GM12878 (cell line): Measurements from ENCODE around the gene XPNPEP1. TPM values are rescaled to one million over a fixed set of nuclear protein-coding genes. Genes with fewer than 3 reads are reported as not detected.

Experiments
- ATAC-seq: fragments of 200-7000 bp; cut with Tn5 transposase; 3 replicates; pipeline ENCODE4 v1.9.1; 2020; ENCODE audit warnings: mild to moderate bottlenecking, moderate library complexity
- BruUV-seq: library from RNA; stranded (reverse); fragments of 400-500 nt; replicated peaks from 2 replicates; lab custom pipeline; 2021; lab: Mats Ljungman, UMichigan
- CTCF ChIA-PET: fragments of 300-600 bp; sonication (Branson Sonifier 250); formaldehyde crosslinking; extraction: SDS; loops from one replicate; lab custom pipeline; 2021; ENCODE audit warnings: inconsistent platforms; lab: Yijun Ruan, JAX
- POLR2A ChIA-PET: fragments of 350-600 bp; formaldehyde crosslinking; extraction: SDS; loops from one replicate; lab custom pipeline; 2021; ENCODE audit warnings: inconsistent platforms; lab: Charles Lee
- RAD21 ChIA-PET: fragments of 300-600 bp; sonication (Branson Sonifier 250); formaldehyde crosslinking; loops from one replicate; lab custom pipeline; 2023; ENCODE audit warnings: antibody characterized with exemption; ENCODE audit not compliant: unreplicated experiment; lab: Charles Lee
- SMC1A ChIA-PET: fragments of 300-600 bp; sonication (Branson Sonifier 250); formaldehyde crosslinking; loops from one replicate; lab custom pipeline; 2023; ENCODE audit not compliant: unreplicated experiment, uncharacterized antibody; lab: Charles Lee
- DNase-seq: peaks from one replicate; pipeline ENCODE4 v3.0.0-alpha.2; 2011; ENCODE audit warnings: low read depth, low spot score
- FAIRE-seq: peaks from 3 replicates; lab custom pipeline; 2011; peaks lifted over from hg19 to GRCh38; lab: Jason Lieb, UNC
- H2AFZ ChIP-seq: 2 replicates; pipeline ENCODE4 v1.6.0; 2011; ENCODE audit warnings: low read depth, low read length, control low read depth; ENCODE audit not compliant: control insufficient read depth
- H3K27ac ChIP-seq: 2 replicates; pipeline ENCODE4 v1.5.1; 2011; ENCODE audit warnings: control low read depth; ENCODE audit not compliant: control insufficient read depth, insufficient read depth
- H3K27me3 ChIP-seq, 2 experiments: replicated peaks in 1 of 2; 2 replicates each; pipeline versions ENCODE4 v1.6.0 to v1.6.1; 2011; ENCODE audit warnings: low read length in 1 of 2; ENCODE audit not compliant: control insufficient read depth in 2 of 2, insufficient read depth in 2 of 2
- H3K36me3 ChIP-seq, 2 experiments: 2 replicates each; pipeline ENCODE4 v1.5.1; 2011; ENCODE audit warnings: low read length in 1 of 2; ENCODE audit not compliant: control insufficient read depth in 2 of 2, insufficient read depth in 2 of 2
- H3K4me1 ChIP-seq: 2 replicates; pipeline ENCODE4 v1.6.1; 2011; ENCODE audit warnings: mild to moderate bottlenecking, low read length, moderate library complexity, mixed read lengths; ENCODE audit not compliant: control insufficient read depth, insufficient read depth
- H3K4me2 ChIP-seq: 2 replicates; pipeline ENCODE4 v1.6.0; 2011; ENCODE audit warnings: control low read depth; ENCODE audit not compliant: control insufficient read depth, insufficient read depth
- H3K4me3 ChIP-seq: fragments of 200-600 bp; sonication (generic); 2 replicates; pipeline ENCODE4 v1.5.1; 2016
- H3K79me2 ChIP-seq: 2 replicates; pipeline ENCODE4 v1.6.0; 2011; ENCODE audit warnings: low read length; ENCODE audit not compliant: control insufficient read depth, insufficient read depth
- H3K9ac ChIP-seq: 2 replicates; pipeline ENCODE4 v1.8.0; 2011; ENCODE audit warnings: low read length, control low read depth, mixed read lengths; ENCODE audit not compliant: control insufficient read depth, insufficient read depth
- H3K9me3 ChIP-seq: replicated peaks from 3 replicates; pipeline ENCODE4 v1.5.1; 2011; ENCODE audit warnings: mild to moderate bottlenecking, low read length; ENCODE audit not compliant: control insufficient read depth, insufficient read depth
- H4K20me1 ChIP-seq: 2 replicates; pipeline ENCODE4 v1.6.0; 2011; ENCODE audit not compliant: control insufficient read depth, insufficient read depth
- CHD1 ChIP-seq: IDR thresholded peaks from 2 replicates; pipeline ENCODE4 v1.6.1; 2012; ENCODE audit warnings: low read depth, low read length, improper control_type of control experiment
- FOS ChIP-seq: IDR thresholded peaks from 3 replicates; pipeline ENCODE4 v1.6.1; 2011; ENCODE audit warnings: borderline replicate concordance; ENCODE audit not compliant: insufficient read length; ENCODE audit errors: extremely low read depth
- KAT2A ChIP-seq: conservative IDR thresholded peaks from 2 replicates; pipeline ENCODE4 v1.6.1; 2011; ENCODE audit warnings: low read depth, low read length; ENCODE audit not compliant: control insufficient read depth
- KDM1A ChIP-seq: fragments of 200-600 bp; sonication (generic); IDR thresholded peaks from 2 replicates; pipeline ENCODE4 v1.6.1; 2016; ENCODE audit warnings: borderline replicate concordance
- MTA2 ChIP-seq: fragments of 450-650 bp; IDR thresholded peaks from 2 replicates; pipeline ENCODE4 v1.6.1; 2016; ENCODE audit warnings: low read depth, mild to moderate bottlenecking, moderate library complexity
- NFYB ChIP-seq: IDR thresholded peaks from 2 replicates; pipeline ENCODE4 v1.6.1; 2011; ENCODE audit warnings: low read depth, mild to moderate bottlenecking, low read length, improper control_type of control experiment, moderate library complexity; ENCODE audit not compliant: insufficient read depth
- NR2C1 ChIP-seq: fragments of 450-650 bp; IDR thresholded peaks from 2 replicates; pipeline ENCODE4 v1.6.1; 2017; ENCODE audit warnings: antibody characterized with exemption, mild to moderate bottlenecking, moderate library complexity
- NR2C2 ChIP-seq: IDR thresholded peaks from 2 replicates; pipeline ENCODE4 v1.6.1; 2011; ENCODE audit warnings: borderline replicate concordance, low read depth; ENCODE audit not compliant: control insufficient read depth, insufficient read length
- POLR2A ChIP-seq: IDR thresholded peaks from 2 replicates; pipeline ENCODE4 v1.6.1; 2011; ENCODE audit warnings: low read depth, mild to moderate bottlenecking, low read length
- SP1 ChIP-seq: IDR thresholded peaks from one replicate; pipeline ENCODE4 v1.6.1; 2011; ENCODE audit warnings: low read depth, low read length
- WGBS: methylation state at CpG from one replicate; pipeline ENCODE4 v1.1.6; 2016; ENCODE audit warnings: low lambda C conversion rate; ENCODE audit not compliant: insufficient replicate concordance, insufficient coverage; ENCODE audit errors: missing lambda C conversion rate; 5-methylcytosine and 5-hydroxymethylcytosine counted together
- in situ Hi-C: fragments of 300-500 bp; cut with MboI; formaldehyde crosslinking; loops from 9 replicates; pipeline ENCODE4 v1.14.3; 2018; ENCODE audit warnings: mixed read lengths
- intact Hi-C: fragments of 100-400 bp; cut with micrococcal nuclease; formaldehyde crosslinking; loops from one replicate; pipeline ENCODE4 v1.14.2; 2022; ENCODE audit not compliant: unreplicated experiment
- polyA plus RNA-seq, 11 experiments: library from polyadenylated mRNA; depleted of rRNA in 4 of 11; unstranded in 6 of 11; stranded (reverse) in 5 of 11; fragments of >200 nt; fragmentation: Nextera tagmentation in 4 of 11; fragmentation: Illumina TruSeq in 1 of 11; extraction: Ambion mirVana in 4 of 11; extraction: Trizol in 1 of 11; gene quantifications; 1 replicate in 1 of 11; 2 replicates in 10 of 11; pipeline versions ENCODE4 v1.2.1 to v1.2.3, GENCODE V29; 2011 to 2016; ENCODE audit warnings: inconsistent platforms in 2 of 11, missing spikeins in 2 of 11, low read depth in 1 of 11
- total RNA-seq, 4 experiments: library from RNA; depleted of rRNA in 3 of 4; stranded (reverse); fragments of >200 nt in 3 of 4; fragmentation: Illumina TruSeq in 1 of 4; extraction: Trizol in 1 of 4; gene quantifications; 2 replicates each; pipeline versions ENCODE4 v1.2.1 to v1.2.3, GENCODE V29; 2013 to 2021

Gene XPNPEP1
- total and polyA plus RNA-seq, 10 of the 15 experiments (the other 5 are each of a cell fraction or from before 2014, with no cell fraction given) = 22.7 to 108 (median 43.5) TPM

GRCh38 chr10:109961174-109962001 is 38.1 kb upstream of the XPNPEP1 start:
- Histone ChIP-seq H3K4me2 (no peak overlapping the region), H3K79me2 (no peaks in the 10 kb centered on the region), H3K4me1 (peaks cover 17% of the 10 kb centered on the region), H3K9me3 (no peaks in the 10 kb centered on the region), H2AFZ (no peak overlapping the region), H3K9ac (no peak overlapping the region), H3K27ac (no peak overlapping the region), H3K36me3 (no peaks in the 10 kb centered on the region), H3K27me3 (no peaks in the 10 kb centered on the region; a peak in 1 of 4 replicates), H3K4me3 (no peak overlapping the region), H4K20me1 (no peaks in the 10 kb centered on the region)
- ChIA-PET CTCF (interaction anchor here (1.4 to 1.9 kb wide), 2 partner anchors 15 to 77 kb away, joined by 3 to 4 read pairs; no protein-coding TSS in a partner anchor), RAD21 (no interaction called here), SMC1A (no interaction called here), POLR2A (interaction anchor here (0.5 kb wide), 1 partner anchor 47 kb away, joined by 3 read pairs; no protein-coding TSS in a partner anchor)
- 43% methylated on average over 5 of the region's 5 CpGs for WGBS
- ATAC-seq = no peak
- in situ Hi-C loops (no loop called here), intact Hi-C loops (no loop called here)
- no peak for FAIRE-seq
- no peak for TF ChIP-seq NR2C1
- TF ChIP-seq FOS = no peak
- DNase-seq = no peak
- BruUV-seq = no TSS peak

- 64% methylated on average over 2 of the region's 2 CpGs for WGBS
- H3K79me2 ChIP-seq = no peaks in the 10 kb centered on the region
- H3K27ac ChIP-seq = no peak overlapping the region
- H2AFZ ChIP-seq = no peak overlapping the region
- no peaks in the 10 kb centered on the region for H3K9me3 ChIP-seq
- H4K20me1 ChIP-seq = no peaks in the 10 kb centered on the region
- no peak for FAIRE-seq
- H3K4me1 ChIP-seq = peaks cover 23% of the 10 kb centered on the region
- POLR2A ChIA-PET = no interaction called here
- ATAC-seq = no peak
- H3K4me2 ChIP-seq = no peak overlapping the region
- H3K36me3 ChIP-seq = no peaks in the 10 kb centered on the region
- no peak for TF ChIP-seq KDM1A
- TF ChIP-seq NR2C2 = no peak
- no peak for TF ChIP-seq NFYB
- TF ChIP-seq SP1 = no peak
- no peak for TF ChIP-seq CHD1
- TF ChIP-seq POLR2A = no peak
- no peak for TF ChIP-seq KAT2A
- no peak for TF ChIP-seq MTA2
- CTCF ChIA-PET = interaction anchor here (1.4 kb wide), 1 partner anchor 76 kb away, joined by 3 read pairs; no protein-coding TSS in a partner anchor
- SMC1A ChIA-PET = no interaction called here
- BruUV-seq = no TSS peak
- in situ Hi-C loops (no loop called here), intact Hi-C loops (no loop called here)
- no peak for DNase-seq
- H3K27me3 ChIP-seq = no peaks in the 10 kb centered on the region; a peak in 1 of 4 replicates
- H3K9ac ChIP-seq = no peak overlapping the region
- H3K4me3 ChIP-seq = no peak overlapping the region
- RAD21 ChIA-PET = interaction anchor here (0.8 kb wide), 1 partner anchor 31 kb away, joined by 5 read pairs; no protein-coding TSS in a partner anchor
These were observed 37.4 kb upstream of the XPNPEP1 start for GRCh38 chr10:109960682-109961081.
